Measurements from ENCODE around the gene COX6A2. TPM values are rescaled to one million over a fixed set of nuclear protein-coding genes. Genes with fewer than 3 reads are reported as not detected.

Gene COX6A2
- total RNA-seq, 1 donor from 2014 or later = not detected

- DNase-seq (no peak), ATAC-seq (ENCODE audit: low read depth) (no peak)
- CTCF ChIA-PET = interaction anchor here (0.9 kb wide), 1 partner anchor 13 kb away, joined by 3 read pairs; the partner anchor contains the start of gene ZNF843
- intact Hi-C loops (cut with micrococcal nuclease) = no loop called here
- Mint-ChIP-seq H3K27ac (no peak overlapping the region), H3K9me3 (no peaks in the 10 kb centered on the region), H3K27me3 (peaks cover 4% of the 10 kb centered on the region), H3K36me3 (ENCODE audit: low read depth) (no peaks in the 10 kb centered on the region), H3K4me1 (no peaks in the 10 kb centered on the region), H3K4me3 (no peak overlapping the region)
- POLR2A ChIA-PET = no interaction called here
- TF ChIP-seq, protein P1, sequence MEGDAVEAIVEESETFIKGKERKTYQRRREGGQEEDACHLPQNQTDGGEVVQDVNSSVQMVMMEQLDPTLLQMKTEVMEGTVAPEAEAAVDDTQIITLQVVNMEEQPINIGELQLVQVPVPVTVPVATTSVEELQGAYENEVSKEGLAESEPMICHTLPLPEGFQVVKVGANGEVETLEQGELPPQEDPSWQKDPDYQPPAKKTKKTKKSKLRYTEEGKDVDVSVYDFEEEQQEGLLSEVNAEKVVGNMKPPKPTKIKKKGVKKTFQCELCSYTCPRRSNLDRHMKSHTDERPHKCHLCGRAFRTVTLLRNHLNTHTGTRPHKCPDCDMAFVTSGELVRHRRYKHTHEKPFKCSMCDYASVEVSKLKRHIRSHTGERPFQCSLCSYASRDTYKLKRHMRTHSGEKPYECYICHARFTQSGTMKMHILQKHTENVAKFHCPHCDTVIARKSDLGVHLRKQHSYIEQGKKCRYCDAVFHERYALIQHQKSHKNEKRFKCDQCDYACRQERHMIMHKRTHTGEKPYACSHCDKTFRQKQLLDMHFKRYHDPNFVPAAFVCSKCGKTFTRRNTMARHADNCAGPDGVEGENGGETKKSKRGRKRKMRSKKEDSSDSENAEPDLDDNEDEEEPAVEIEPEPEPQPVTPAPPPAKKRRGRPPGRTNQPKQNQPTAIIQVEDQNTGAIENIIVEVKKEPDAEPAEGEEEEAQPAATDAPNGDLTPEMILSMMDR (IDR thresholded peaks at IDR 0.05) = no peak
Observed at GRCh38 chr16:31429314-31429713, 1.2 kb upstream of the COX6A2 start.

GRCh38 chr16:31428638-31429247, 583 bp upstream of the COX6A2 start:
- POLR2A ChIA-PET = no interaction called here
- CTCF ChIA-PET = no interaction called here
- H3K27ac Mint-ChIP-seq = no peak overlapping the region
- intact Hi-C loops (cut with micrococcal nuclease) = no loop called here
- no peaks in the 10 kb centered on the region for H3K9me3 Mint-ChIP-seq
- peaks cover 7% of the 10 kb centered on the region for H3K27me3 Mint-ChIP-seq
- DNase-seq (no peak), ATAC-seq (ENCODE audit: low read depth) (no peak)
- H3K4me1 Mint-ChIP-seq = no peaks in the 10 kb centered on the region
- no peak overlapping the region for H3K4me3 Mint-ChIP-seq
- TF ChIP-seq, protein P1 (IDR thresholded peaks at IDR 0.05) = no peak
- H3K36me3 Mint-ChIP-seq (ENCODE audit: low read depth) = no peaks in the 10 kb centered on the region

GRCh38 chr16:31427441-31428278, 500 bp downstream of the COX6A2 start:
- no peaks in the 10 kb centered on the region for H3K9me3 Mint-ChIP-seq
- no peaks in the 10 kb centered on the region for H3K36me3 Mint-ChIP-seq (ENCODE audit: low read depth)
- POLR2A ChIA-PET = interaction anchor here (0.6 to 1.1 kb wide), 2 partner anchors 32 to 212 kb away, joined by 4 to 6 read pairs; partner anchors contain the start of gene ARMC5
- peaks cover 10% of the 10 kb centered on the region for H3K27me3 Mint-ChIP-seq
- ATAC-seq (ENCODE audit: low read depth) (peak; percentile 62), DNase-seq (peak; percentile 52)
- intact Hi-C loops (cut with micrococcal nuclease) = no loop called here
- H3K27ac Mint-ChIP-seq = no peak overlapping the region
- H3K4me3 Mint-ChIP-seq = peak overlapping the region; percentile 15
- CTCF ChIA-PET = no interaction called here
- no peaks in the 10 kb centered on the region for H3K4me1 Mint-ChIP-seq
- TF ChIP-seq, protein P1 (IDR thresholded peaks at IDR 0.05) = no peak

GRCh38 chr16:31423801-31424200, 4.4 kb downstream of the COX6A2 start:
- no peak for ATAC-seq (ENCODE audit: low read depth)
- POLR2A ChIA-PET = no interaction called here
- intact Hi-C loops (cut with micrococcal nuclease) = no loop called here
- TF ChIP-seq, protein P1 (IDR thresholded peaks at IDR 0.05) = no peak
- Mint-ChIP-seq H3K4me1 (no peaks in the 10 kb centered on the region), H3K9me3 (no peaks in the 10 kb centered on the region), H3K27ac (no peak overlapping the region), H3K36me3 (ENCODE audit: low read depth) (no peaks in the 10 kb centered on the region), H3K27me3 (peaks cover 12% of the 10 kb centered on the region), H3K4me3 (no peak overlapping the region)
- no peak for DNase-seq
- CTCF ChIA-PET = no interaction called here

GRCh38 chr16:31423241-31423640, 4.9 kb downstream of the COX6A2 start:
- H3K27ac Mint-ChIP-seq = no peak overlapping the region
- POLR2A ChIA-PET = no interaction called here

More at GRCh38 chr16:31423241-31423640, 4.9 kb downstream of the COX6A2 start:
- H3K36me3 Mint-ChIP-seq (ENCODE audit: low read depth) = no peaks in the 10 kb centered on the region
- DNase-seq (no peak), ATAC-seq (ENCODE audit: low read depth) (no peak)
- H3K9me3 Mint-ChIP-seq = no peaks in the 10 kb centered on the region
- peaks cover 12% of the 10 kb centered on the region for H3K27me3 Mint-ChIP-seq
- intact Hi-C loops (cut with micrococcal nuclease) = no loop called here
- H3K4me1 Mint-ChIP-seq = no peaks in the 10 kb centered on the region
- TF ChIP-seq, protein P1 (IDR thresholded peaks at IDR 0.05) = no peak
- H3K4me3 Mint-ChIP-seq = no peak overlapping the region
- CTCF ChIA-PET = no interaction called here
